ENCODE measurements around the gene GNMT.

GRCh38 chr6:42925248-42925857, 35.2 kb upstream of the GNMT start:
- no peak for TF ChIP-seq CTCF (IDR thresholded peaks at IDR 0.05)
- TF ChIP-seq POLR2A (IDR thresholded peaks at IDR 0.05), result no peak
- no peak for TF ChIP-seq POLR2AphosphoS5 (IDR thresholded peaks at IDR 0.05; ENCODE audit: insufficient read depth in 1 of 2, low read depth in 1 of 2)

Measured in vagina (tissue), 2 donors.